ELF-1 (cell line): ENCODE results near the gene PMEPA1.

Experiments used
- DNase-seq: peaks from one replicate; pipeline ENCODE4 v3.0.0-alpha.2; 2016; ENCODE audit warnings: low read depth, low spot score

Gene PMEPA1

DNA sequence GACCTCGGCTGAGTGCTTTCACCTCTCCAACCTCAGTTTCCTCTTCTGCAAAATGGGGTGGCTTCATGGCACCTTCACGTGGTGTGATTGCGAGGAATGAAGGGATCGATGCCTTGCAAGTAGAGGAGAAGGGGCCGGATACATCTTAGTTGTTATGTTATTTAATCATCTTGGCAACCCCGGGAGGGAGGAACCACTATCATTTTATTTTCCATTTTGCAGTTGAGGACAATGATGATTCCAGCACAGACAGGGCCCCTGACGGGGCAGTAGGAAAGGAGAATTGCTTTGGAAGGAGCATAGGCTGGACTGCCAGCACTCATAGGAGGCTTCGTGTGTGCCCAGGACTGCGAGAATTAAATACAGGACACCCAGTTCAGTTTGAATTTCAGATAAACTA, 2.5 kb upstream of the PMEPA1 start:
- no peak for DNase-seq

DNA sequence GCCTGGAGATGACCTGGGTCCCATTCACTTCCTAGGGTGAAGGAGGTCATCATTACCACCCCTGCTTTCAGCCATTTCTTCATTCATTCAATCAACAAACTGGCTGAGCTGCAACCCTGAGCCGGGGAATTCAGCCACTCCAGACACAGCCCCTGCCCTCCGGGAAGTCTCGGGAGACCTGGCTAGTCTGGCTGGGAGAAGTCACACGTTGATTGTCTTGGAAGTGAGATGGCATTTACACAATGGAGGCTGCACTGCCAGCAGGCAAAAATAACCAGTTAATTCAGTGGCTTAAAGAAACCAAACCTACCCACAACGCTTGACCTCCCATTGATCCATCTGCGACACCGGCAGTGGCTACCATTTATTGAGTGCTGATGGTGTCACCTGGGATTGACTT, 2.0 kb upstream of the PMEPA1 start:
- peak; percentile 87 for DNase-seq

DNA sequence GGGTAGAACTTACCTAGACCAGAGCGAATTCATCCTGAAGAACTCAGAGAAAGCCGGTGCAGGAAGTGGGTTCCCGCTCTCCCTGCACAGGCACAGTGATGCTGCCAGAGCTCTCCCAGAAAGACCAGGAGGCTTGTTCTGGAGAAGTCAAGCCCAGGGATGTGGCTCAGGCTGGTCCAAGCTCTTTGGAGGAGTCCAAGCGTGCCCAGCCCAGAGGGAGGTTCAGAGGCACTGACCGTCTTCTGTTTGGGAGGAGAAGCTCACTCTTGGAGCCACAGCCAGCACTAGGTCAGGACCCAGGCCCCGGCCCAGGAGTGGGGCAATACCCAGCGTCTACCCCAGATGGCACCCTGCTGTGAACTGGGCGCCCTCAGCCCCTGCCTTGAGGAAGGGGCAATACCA, 1.5 kb upstream of the PMEPA1 start:
- peak; percentile 56 for DNase-seq

DNA sequence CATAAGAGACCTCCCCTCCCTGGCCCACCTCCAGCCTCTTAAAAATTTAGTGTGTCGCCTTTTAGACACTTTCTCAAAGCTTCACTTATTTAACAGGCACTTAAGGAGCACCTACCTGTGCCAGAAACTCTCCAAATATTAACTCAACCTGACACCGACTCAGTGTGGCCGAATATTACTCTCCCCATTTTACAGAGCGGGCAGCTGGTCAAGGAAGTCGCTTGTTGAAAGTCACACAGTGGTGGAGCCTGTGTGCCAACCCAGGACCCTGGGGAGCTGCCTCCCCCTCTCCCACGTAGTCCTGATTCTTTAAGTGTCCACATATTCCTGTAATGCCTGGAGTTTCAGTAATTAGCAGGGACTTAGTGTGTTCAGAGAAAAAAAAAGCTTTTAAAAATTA, 1.0 kb upstream of the PMEPA1 start:
- no peak for DNase-seq

DNA sequence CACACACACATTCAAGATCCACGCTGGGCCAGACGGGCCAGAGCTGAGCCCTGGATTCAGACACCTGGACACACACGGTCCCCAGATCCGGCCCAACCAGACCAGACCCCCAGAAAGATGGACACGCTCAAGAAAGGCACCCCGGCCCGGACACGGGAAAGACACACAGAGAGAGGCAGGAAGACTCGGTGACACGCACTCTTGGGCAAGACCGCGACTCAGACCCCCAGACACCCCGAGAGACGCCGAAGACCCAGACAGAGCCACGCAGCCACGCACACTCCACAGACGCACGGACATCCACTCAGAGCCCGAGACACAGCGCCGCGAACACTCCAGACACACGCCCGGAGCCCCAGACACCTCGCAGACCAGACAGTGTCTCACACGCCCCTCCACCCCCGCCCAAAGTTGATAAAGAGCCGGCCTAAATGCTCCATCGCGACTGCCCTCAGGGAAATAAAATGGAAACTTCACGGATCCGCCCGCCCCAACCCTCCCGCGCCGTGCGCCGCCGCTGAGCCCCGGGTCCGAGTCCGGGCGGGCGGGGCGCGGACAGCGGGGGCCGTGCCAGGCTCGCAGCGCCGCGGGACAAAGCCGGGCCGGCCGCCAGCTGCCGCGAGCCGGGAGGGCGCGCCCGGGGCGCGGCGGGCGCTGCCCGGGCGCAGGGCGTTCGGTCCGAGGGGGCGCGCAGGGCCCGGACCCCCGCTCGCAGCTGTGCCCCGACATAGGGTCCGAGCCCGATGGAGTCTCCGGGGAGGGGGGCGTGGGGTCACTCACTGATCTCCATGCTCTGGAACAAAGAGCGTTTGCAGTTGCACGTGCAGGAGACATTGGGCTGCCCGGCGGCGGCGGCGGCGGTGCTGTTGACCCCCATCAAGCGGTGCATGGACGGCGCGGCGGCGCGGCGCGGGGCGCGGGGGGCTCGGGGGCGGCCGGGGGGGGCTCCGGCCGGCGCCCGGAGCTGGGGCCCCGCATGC, 831 bp downstream of the PMEPA1 start:
- no peak for DNase-seq

DNA sequence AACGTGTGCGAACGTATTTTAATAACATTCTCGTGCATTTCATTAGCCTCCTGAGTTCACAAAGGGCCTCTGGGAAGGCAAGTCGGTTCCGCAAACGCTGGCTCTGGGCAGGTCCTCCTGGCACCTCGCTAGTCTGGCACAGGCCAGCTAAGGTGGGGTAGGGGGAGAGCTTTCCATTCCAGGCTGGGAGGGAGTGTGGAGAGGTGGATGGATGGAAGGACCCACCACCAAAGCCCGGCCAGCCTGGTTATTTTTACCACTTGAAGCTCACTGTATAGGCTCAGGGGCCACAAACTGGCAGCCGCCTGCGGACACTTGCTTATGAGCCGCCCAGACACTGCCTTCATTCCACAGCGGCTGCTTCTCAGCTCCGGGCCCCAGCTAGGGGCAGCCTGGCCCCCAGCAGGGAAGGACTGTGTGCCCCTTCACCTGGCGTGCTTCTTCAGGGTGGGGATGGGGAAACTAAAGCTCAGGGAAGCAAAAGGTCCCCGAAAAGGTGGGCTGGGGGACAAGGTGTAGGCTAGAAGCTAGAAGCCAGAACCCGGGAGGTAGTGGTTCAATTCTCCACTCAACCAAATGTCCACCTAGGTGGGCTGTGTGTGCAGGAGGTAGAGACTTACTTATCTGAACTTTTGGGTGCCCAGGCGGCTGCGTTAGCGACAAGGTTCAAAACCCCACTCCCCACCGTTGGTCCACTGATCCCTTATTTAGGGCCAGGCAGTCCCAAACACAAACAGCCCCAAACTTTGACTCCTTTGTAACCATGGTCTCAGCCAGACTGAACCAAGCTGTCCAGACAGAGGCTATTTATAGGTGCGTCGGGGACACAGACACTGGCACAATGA, 1.7 kb downstream of the PMEPA1 start:
- peak; percentile 47 for DNase-seq

DNA sequence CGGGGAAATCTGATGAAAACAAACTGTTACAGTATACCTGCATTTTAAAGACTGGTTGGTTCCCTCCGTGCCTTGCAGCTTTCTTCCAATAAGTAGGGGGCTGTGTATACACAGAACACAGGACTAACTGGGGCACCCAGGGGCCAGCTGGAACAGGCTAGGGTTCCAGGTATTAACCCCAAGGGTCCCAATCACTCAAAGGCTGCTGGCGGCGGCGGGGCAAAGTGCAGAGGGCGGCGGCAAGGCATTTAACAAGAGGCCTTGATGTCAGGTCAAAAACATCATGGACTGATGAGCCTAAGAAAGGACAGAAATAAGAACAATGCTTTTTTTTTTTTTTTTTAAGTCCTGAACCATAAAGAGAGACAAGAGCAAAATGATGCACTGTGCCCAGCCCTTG, 2.5 kb downstream of the PMEPA1 start:
- no peak for DNase-seq

DNA sequence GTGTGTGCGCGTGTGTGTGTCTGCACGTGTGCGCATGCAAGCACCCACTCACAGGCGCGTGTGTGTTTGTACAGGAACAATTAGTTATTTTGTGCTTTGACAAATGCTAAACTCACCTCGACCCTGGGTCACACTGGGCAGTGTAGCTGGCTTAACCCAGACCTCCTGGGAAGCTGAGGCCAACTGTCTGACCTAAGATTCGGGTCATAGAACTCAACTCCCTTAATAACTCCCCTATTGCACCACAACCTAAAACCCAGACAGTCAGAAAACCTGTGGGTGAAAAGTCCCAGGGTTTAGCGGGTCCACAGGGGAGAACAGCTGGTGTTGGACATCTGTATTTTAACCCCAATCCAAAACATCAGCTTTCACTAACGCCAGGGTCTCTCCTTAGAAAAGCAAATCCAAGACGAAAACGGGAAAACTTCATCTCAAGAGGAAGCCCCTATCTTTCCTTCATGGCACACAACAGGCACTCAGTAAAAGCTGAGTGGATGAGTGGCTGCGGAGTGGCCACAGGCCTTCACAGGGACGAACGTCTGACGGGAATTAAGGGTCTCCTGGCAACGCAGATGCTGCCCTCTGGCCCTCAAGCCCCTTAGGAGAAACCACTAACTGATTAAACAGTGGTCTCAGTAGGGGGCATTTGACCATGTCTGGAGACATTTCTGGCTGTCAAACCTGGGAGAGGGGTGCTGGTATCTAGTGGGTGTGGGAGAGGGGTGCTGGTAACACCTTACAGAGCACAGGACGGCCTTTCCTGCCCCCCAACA, 4.5 kb downstream of the PMEPA1 start:
- no peak for DNase-seq

DNA sequence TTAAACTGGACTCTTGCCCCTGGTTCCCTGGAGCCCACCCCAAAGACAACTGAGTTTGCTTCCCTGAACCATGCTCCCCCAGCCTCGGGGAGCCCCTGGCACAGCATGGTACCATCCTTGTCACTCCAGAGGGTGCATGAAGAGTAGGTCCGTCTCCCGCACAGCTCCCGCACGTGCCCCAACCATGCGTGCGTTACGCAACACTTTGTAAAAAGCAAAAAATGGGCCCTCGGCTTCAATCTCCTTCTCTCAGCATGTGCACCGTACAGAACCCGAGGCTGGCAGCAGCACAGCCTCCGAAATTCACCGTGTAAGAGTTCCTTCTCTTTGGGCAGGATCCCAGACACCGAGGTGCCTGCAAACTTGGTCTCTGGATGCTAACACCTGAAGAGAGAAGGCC, 5.6 kb downstream of the PMEPA1 start:
- no peak for DNase-seq

DNA sequence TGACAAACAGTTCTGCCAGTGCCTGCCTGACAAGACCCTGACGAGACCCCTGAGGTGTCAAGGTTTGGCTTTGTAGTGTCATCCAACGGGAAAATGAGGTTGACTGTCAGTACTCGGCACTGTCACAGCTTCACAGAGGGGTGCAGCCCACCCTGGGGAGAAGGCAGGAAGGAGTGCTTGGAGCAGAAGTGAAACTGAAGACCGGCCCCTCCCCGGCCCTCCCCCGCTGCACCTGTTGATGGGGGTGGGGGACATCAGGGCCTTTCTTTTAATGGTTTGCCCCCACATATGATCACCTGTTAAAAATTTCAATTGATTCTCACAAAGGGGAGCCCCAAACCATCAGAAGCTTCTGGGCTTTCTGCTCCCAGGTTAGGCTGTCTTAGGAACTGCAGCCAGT, 6.8 kb downstream of the PMEPA1 start:
- DNase-seq = no peak

DNA sequence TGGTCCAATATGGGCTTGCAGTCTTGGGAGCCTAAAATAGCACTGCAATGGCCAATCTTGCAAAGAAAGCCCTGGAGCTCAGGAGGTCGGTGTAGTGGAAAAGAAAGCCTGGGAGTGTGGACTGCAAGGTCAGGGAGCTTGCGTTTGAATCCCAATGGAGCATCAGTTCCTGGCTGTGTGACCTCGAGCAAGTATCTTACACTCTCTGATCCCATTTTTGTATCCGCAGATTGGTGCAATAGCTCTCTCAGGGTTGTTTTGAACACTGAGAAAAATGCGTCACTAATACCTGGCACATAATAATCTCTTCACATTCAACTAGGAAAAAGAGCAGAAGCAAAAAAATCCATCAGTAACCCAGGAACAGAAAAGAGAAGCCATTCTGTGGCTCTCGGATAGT, 7.3 kb downstream of the PMEPA1 start:
- no peak for DNase-seq

DNA sequence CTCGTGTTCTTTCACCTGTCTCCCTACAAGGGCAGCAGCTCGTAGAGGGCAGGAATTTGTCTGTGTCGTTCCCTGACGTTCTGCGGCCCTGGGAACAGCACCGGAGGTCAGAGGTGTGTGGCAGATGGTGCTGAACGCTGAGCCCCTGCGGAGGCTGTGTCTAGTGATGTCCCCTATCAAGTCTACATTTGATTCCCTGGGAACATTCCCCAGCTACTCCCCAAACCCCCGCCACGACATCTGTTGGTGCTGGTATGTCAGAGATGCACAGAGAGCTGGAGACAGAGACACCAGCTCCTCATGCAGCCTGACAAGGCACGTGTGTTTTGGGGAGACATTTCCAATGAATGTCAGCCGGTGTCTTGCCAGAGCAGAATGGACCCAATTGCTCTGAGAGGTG, 7.7 kb downstream of the PMEPA1 start:
- no peak for DNase-seq

DNA sequence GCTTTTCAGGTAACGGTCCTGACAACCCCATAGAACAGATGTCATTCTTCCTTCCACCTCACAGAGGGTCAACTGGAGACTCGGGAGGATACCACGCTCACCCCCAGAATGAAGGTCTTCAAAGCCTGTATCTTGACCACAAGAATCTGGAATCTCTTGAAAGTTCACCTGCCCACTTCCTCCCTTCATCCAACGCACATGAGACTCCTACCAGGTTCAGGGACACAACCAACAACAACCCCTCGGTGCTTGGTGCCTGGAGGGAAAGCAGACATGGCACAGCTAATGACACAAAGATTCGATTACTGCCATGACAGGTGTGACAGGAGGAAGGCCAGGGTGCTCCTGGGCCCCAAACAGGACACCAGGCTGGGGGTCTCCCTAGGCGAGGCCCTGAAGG, 8.2 kb downstream of the PMEPA1 start:
- no peak for DNase-seq

DNA sequence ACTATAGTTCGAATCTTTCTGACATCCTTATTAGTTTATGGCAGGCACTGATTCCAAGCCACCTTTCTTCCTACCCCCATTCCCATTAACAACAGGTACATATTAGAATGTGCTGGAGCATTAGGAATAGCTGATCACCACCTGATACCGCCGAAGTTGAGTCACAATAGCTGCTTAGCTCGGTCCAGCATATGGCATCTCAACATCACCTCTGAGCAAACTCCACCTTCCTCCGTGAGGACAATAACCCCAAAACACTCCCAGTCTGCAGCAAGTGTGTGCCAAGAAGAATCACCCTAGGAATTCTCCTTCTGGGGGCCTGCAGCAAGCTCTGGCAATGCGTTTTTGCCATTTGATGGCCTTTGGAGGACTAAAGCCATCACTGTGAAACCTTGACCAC, 8.7 kb downstream of the PMEPA1 start:
- DNase-seq = no peak

DNA sequence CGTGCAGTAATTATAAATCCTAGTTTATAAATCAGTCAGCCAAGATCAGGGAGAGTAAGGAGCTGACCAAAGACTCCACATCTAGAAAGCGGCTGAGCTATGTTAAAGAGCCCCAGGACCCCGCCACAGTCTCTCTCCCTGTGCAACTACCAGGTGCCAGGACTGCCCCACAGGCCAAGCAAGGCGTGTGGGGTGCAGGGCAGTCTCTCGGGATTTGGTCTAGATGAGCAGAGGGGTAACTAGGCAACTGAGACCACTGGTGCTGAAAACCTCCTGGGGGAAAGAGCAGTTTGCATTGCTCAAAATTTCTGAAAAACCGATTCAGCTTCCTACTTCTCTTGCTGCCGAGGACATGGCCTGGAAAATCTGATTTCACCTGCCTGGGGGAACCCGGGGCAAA, 10.4 kb downstream of the PMEPA1 start:
- no peak for DNase-seq

DNA sequence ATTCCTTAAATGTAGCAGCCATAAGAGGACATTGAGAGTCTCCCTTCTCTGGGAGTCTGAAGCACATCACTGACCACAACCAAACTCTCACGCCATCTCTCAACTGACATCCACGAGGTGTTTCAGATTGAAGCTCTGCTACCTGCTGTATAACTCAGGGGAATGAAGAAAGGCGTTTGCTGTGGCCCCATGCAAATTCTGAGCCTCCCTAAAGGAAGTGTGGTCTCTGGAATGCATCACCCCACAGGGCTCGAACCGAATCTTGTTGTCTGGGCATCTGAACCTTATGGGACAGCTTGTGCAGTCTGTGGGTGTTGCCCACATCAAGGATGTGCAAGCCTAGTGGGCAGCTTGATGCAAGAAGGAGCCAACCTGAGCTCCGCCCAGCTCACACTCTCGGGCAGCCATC, 10.9 kb downstream of the PMEPA1 start:
- DNase-seq = no peak

DNA sequence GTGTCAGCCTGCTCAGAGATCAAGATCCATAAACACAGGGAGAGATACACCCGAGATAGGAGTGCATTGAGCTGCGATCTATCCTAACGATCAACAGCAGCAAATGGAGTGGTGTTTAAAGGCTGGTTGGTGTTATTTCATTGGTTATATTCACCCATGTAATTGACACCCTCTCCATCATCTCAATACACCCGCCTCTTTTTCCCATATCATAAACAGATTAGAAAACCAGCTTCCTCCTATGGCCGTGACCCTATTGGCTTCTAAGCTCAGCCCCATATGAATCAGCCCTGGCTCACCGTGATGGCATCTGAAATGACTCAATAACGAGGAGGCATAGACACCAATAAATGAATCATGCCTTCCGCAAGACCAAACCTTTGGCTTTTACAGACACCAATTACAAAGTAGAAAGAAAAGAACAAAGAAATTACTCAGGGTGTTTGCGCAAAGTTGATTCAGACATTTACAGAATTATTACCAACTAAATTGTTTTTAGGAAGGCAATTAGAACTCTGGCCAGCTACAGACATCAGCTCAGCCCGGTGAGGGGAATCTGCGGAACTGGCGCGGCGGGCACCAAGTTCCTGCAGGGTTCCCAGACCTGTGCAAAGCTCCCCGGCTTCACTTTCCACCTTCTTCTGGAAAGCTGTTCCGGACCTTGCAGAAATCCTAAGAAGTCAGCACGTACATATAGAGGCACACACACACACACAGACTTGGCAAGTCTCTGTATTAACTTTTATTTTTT, 11.5 kb downstream of the PMEPA1 start:
- no peak for DNase-seq

DNA sequence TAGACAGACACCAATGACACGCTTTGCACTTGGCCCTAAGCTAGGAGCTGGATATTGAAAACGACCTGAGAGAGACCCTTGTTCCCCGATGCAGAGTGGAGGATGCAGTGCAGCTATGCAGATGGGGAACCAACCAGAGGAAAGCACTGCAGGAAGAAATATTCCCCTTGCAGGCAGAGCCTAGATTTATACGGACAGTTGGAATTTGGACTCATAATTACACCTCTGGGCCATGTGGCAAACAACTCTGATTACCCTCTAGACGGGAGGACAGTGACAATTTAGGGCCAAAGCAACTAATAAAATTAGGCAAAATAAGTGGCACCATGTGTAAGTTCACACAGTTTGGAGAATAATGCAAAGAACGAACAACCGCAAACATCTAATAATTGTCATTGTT, 12.3 kb downstream of the PMEPA1 start:
- DNase-seq = no peak

DNA sequence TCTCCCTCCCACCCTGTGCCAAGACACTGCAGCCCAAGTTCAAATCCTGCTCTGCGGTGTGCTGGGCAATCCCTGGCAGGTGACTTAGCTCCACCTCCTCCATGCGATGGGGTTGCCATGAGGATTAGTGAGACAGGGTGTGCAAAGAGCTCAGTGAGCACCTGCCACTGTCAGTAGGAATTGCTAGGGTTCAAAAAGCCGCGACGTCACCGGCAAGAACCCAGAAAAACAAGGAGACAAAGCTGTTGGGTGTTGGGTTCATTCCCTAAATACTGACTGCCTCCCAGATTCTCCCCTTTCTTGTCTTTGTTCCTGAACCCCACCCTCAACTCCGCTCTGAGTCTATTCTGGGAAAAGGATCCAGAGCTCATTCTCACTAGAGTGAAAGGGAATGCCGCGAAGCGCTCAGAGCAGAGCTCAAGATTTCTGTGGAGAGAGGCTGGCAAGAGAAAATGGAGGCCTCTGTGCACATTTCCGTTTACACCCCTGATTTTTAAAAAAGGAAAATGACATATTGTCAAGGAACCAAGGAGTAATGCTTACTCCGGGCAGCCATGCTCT, 13.3 kb downstream of the PMEPA1 start:
- DNase-seq = no peak

DNA sequence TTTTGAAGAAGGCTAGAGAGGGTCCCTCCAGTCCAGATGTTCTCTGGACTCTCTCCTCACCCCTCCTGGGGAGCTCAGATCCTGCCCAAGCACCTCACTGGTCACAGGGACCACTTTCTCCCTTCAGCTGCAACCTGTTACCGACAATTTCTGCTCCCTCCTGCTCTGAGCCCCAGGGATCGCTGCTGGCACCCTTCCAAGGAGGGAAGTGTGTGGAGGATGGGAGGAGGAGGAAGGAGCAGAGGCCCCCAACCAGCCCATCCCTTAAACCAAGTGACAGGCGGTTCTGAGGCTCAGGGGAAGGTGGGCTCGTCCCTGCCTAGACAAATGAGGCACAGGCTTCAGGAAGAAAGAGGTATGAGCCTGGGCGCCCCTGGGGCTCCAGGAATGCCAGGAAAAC, 13.9 kb downstream of the PMEPA1 start:
- no peak for DNase-seq

DNA sequence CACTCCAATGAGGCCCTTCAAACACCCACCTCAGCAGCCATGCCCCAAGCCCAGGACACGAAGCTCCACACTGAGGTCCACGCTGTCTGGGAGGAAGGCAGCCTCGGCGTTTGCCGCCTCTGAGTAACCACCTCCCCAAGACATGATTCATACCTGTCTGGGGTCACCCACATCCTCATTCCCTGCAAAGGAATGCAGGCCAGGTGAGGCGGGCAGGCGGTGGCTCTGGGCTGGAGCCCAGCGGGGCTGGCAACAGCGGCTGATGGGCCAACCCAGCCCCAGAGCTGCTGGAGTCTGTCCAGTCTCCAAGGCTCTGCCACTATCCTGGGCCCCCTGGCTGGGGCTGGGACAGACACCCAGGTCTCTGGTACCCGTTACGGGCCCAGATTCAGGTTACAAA, 14.8 kb downstream of the PMEPA1 start:
- no peak for DNase-seq
